ENCODE measurements around the gene PUS1.

The PUS1 gene

GRCh38 chr12:131990066-131990979, 61.2 kb downstream of the PUS1 start:
- peaks cover 67% of the 10 kb centered on the region for H3K36me3 ChIP-seq
- H3K27ac ChIP-seq, result no peak overlapping the region
- no peaks in the 10 kb centered on the region for H3K27me3 ChIP-seq
- H3K9me3 ChIP-seq, result no peaks in the 10 kb centered on the region
- TF ChIP-seq CTCF (IDR thresholded peaks at IDR 0.05), result no peak
- no peak overlapping the region for H3K4me3 ChIP-seq (ENCODE audit: low read depth in 1 of 2, low read length in 1 of 2)
- peaks cover 19% of the 10 kb centered on the region in 2 experiments for H3K4me1 ChIP-seq (ENCODE audit: control insufficient read depth in 1 of 2, insufficient read depth in 1 of 2, low read depth in 1 of 2, low read length in 1 of 2)

GRCh38 chr12:131990980-131991305, 61.9 kb downstream of the PUS1 start:
- H3K27me3 ChIP-seq, result no peaks in the 10 kb centered on the region
- no peak overlapping the region for H3K4me3 ChIP-seq (ENCODE audit: low read depth in 1 of 2, low read length in 1 of 2)
- H3K4me1 ChIP-seq (ENCODE audit: control insufficient read depth in 1 of 2, insufficient read depth in 1 of 2, low read depth in 1 of 2, low read length in 1 of 2), result peaks cover 13 to 14% of the 10 kb centered on the region in 2 experiments
- H3K27ac ChIP-seq, result no peak overlapping the region
- H3K36me3 ChIP-seq, result peaks cover 73% of the 10 kb centered on the region
- TF ChIP-seq CTCF (IDR thresholded peaks at IDR 0.05), result no peak
- H3K9me3 ChIP-seq, result no peaks in the 10 kb centered on the region

GRCh38 chr12:131991816-131992430, 62.8 kb downstream of the PUS1 start:
- TF ChIP-seq CTCF (IDR thresholded peaks at IDR 0.05), result no peak
- Histone ChIP-seq H3K36me3 (peaks cover 79% of the 10 kb centered on the region), H3K4me1 (ENCODE audit: control insufficient read depth in 1 of 2, insufficient read depth in 1 of 2, low read depth in 1 of 2, low read length in 1 of 2) (peaks cover 3 to 4% of the 10 kb centered on the region in 2 experiments), H3K27me3 (no peaks in the 10 kb centered on the region), H3K27ac (no peak overlapping the region), H3K9me3 (no peaks in the 10 kb centered on the region), H3K4me3 (ENCODE audit: low read depth in 1 of 2, low read length in 1 of 2) (no peak overlapping the region)

- Histone ChIP-seq H3K36me3 (peaks cover 70% of the 10 kb centered on the region), H3K9me3 (no peaks in the 10 kb centered on the region), H3K4me1 (ENCODE audit: control insufficient read depth in 1 of 2, insufficient read depth in 1 of 2, low read depth in 1 of 2, low read length in 1 of 2) (no peaks in the 10 kb centered on the region), H3K27me3 (no peaks in the 10 kb centered on the region), H3K4me3 (ENCODE audit: low read depth in 1 of 2, low read length in 1 of 2) (no peak overlapping the region), H3K27ac (no peak overlapping the region)
- no peak for TF ChIP-seq CTCF (IDR thresholded peaks at IDR 0.05)
Observed at GRCh38 chr12:131994589-131994988, 65.5 kb downstream of the PUS1 start.

Measured in neutrophil (primary cell).